ENCODE data around the gene EYA3. TPM values are rescaled to one million over a fixed set of nuclear protein-coding genes. Genes with fewer than 3 reads are reported as not detected.
A peak's percentile ranks its signal among the peaks of the same experiment; 100 is the strongest.

Gene EYA3
- total and polyA plus RNA-seq, 10 of the 15 experiments (the other 5 are each of a cell fraction or from before 2014, with no cell fraction given), result 13.0 to 46.6 (median 23.4) TPM

DNA sequence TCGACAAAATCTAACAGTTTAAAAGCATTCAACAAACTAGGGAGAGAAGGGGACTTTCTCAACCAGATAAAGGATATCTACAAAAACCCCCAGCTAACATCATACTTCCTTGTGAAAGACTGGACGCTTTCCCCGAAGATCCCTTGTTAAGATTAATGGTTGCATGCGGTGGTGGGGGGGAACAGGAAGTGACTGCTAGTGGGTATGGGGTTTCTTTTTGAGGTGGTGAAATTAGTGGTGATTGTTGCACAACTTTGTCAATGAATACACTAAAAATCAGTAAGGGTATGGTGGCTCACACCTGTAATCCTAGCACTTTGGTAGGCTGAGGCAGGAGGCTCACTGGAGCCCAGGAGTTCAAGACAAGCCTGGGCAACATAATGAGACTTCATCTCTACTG is 26.9 kb upstream of the EYA3 start (continued):
- TF ChIP-seq, protein P1, sequence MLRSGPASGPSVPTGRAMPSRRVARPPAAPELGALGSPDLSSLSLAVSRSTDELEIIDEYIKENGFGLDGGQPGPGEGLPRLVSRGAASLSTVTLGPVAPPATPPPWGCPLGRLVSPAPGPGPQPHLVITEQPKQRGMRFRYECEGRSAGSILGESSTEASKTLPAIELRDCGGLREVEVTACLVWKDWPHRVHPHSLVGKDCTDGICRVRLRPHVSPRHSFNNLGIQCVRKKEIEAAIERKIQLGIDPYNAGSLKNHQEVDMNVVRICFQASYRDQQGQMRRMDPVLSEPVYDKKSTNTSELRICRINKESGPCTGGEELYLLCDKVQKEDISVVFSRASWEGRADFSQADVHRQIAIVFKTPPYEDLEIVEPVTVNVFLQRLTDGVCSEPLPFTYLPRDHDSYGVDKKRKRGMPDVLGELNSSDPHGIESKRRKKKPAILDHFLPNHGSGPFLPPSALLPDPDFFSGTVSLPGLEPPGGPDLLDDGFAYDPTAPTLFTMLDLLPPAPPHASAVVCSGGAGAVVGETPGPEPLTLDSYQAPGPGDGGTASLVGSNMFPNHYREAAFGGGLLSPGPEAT (IDR thresholded peaks at IDR 0.05; ENCODE audit: low read depth), result peak; percentile 85
- TF ChIP-seq FOS (IDR thresholded peaks at IDR 0.05; ENCODE audit: borderline replicate concordance, extremely low read depth, insufficient read length) (no peak), STAT1 (conservative IDR thresholded peaks at IDR 0.05) (no peak), KAT2A (conservative IDR thresholded peaks at IDR 0.05; ENCODE audit: control insufficient read depth, low read depth, low read length) (no peak), CHD4 (IDR thresholded peaks at IDR 0.05) (no peak), PML (IDR thresholded peaks at IDR 0.05; ENCODE audit: low read length) (no peak), DPF2 (IDR thresholded peaks at IDR 0.05) (peak; percentile 65; the same call in 1 of the 2 replicates), HDAC6 (IDR thresholded peaks at IDR 0.05; ENCODE audit: unreplicated experiment) (no peak), SP1 (IDR thresholded peaks at IDR 0.05; ENCODE audit: low read depth, low read length) (no peak), POU2F2 (IDR thresholded peaks at IDR 0.05; ENCODE audit: borderline replicate concordance, low read depth, low read length) (peak; percentile 57; the same call in 1 of the 3 replicates), GATAD2B (conservative IDR thresholded peaks at IDR 0.05; ENCODE audit: low read depth) (no peak), GABPA (IDR thresholded peaks at IDR 0.05; ENCODE audit: low read depth) (0 out of 2 replicates have a peak, but pooled peaks have one; percentile 21), JUNB (IDR thresholded peaks at IDR 0.05) (peak; percentile 71)
- TF ChIP-seq, protein P2, sequence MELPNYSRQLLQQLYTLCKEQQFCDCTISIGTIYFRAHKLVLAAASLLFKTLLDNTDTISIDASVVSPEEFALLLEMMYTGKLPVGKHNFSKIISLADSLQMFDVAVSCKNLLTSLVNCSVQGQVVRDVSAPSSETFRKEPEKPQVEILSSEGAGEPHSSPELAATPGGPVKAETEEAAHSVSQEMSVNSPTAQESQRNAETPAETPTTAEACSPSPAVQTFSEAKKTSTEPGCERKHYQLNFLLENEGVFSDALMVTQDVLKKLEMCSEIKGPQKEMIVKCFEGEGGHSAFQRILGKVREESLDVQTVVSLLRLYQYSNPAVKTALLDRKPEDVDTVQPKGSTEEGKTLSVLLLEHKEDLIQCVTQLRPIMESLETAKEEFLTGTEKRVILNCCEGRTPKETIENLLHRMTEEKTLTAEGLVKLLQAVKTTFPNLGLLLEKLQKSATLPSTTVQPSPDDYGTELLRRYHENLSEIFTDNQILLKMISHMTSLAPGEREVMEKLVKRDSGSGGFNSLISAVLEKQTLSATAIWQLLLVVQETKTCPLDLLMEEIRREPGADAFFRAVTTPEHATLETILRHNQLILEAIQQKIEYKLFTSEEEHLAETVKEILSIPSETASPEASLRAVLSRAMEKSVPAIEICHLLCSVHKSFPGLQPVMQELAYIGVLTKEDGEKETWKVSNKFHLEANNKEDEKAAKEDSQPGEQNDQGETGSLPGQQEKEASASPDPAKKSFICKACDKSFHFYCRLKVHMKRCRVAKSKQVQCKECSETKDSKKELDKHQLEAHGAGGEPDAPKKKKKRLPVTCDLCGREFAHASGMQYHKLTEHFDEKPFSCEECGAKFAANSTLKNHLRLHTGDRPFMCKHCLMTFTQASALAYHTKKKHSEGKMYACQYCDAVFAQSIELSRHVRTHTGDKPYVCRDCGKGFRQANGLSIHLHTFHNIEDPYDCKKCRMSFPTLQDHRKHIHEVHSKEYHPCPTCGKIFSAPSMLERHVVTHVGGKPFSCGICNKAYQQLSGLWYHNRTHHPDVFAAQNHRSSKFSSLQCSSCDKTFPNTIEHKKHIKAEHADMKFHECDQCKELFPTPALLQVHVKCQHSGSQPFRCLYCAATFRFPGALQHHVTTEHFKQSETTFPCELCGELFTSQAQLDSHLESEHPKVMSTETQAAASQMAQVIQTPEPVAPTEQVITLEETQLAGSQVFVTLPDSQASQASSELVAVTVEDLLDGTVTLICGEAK (IDR thresholded peaks at IDR 0.05; ENCODE audit: borderline replicate concordance), result no peak
- TF ChIP-seq, protein P3, sequence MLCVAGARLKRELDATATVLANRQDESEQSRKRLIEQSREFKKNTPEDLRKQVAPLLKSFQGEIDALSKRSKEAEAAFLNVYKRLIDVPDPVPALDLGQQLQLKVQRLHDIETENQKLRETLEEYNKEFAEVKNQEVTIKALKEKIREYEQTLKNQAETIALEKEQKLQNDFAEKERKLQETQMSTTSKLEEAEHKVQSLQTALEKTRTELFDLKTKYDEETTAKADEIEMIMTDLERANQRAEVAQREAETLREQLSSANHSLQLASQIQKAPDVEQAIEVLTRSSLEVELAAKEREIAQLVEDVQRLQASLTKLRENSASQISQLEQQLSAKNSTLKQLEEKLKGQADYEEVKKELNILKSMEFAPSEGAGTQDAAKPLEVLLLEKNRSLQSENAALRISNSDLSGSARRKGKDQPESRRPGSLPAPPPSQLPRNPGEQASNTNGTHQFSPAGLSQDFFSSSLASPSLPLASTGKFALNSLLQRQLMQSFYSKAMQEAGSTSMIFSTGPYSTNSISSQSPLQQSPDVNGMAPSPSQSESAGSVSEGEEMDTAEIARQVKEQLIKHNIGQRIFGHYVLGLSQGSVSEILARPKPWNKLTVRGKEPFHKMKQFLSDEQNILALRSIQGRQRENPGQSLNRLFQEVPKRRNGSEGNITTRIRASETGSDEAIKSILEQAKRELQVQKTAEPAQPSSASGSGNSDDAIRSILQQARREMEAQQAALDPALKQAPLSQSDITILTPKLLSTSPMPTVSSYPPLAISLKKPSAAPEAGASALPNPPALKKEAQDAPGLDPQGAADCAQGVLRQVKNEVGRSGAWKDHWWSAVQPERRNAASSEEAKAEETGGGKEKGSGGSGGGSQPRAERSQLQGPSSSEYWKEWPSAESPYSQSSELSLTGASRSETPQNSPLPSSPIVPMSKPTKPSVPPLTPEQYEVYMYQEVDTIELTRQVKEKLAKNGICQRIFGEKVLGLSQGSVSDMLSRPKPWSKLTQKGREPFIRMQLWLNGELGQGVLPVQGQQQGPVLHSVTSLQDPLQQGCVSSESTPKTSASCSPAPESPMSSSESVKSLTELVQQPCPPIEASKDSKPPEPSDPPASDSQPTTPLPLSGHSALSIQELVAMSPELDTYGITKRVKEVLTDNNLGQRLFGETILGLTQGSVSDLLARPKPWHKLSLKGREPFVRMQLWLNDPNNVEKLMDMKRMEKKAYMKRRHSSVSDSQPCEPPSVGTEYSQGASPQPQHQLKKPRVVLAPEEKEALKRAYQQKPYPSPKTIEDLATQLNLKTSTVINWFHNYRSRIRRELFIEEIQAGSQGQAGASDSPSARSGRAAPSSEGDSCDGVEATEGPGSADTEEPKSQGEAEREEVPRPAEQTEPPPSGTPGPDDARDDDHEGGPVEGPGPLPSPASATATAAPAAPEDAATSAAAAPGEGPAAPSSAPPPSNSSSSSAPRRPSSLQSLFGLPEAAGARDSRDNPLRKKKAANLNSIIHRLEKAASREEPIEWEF (IDR thresholded peaks at IDR 0.05; ENCODE audit: insufficient replicate concordance, low read depth, low read length), result peak; percentile 38
- TF ChIP-seq, protein P4, sequence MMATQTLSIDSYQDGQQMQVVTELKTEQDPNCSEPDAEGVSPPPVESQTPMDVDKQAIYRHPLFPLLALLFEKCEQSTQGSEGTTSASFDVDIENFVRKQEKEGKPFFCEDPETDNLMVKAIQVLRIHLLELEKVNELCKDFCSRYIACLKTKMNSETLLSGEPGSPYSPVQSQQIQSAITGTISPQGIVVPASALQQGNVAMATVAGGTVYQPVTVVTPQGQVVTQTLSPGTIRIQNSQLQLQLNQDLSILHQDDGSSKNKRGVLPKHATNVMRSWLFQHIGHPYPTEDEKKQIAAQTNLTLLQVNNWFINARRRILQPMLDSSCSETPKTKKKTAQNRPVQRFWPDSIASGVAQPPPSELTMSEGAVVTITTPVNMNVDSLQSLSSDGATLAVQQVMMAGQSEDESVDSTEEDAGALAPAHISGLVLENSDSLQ (IDR thresholded peaks at IDR 0.05), result no peak
